Stimulated activated effector memory CD8-positive, alpha-beta T cell treated with anti-CD3 and anti-CD28 coated beads, Interleukin-12 subunit alpha, Interleukin-12 subunit beta, amount 100 ng/mL, for 72 hours (primary cell): ENCODE measurements around the gene MAGEA2.
"Not testable (repeated sequence)": the region's sequence is repeated elsewhere in the genome, so short reads cannot be mapped to it uniquely, and the experiment has no call there.

ENCODE experiments used
- ATAC-seq: fragments of 150-1000 bp; cut with Tn5 transposase; 2 replicates; pipeline ENCODE4 v1.10.0; 2021
- DNase-seq, 2 donors: peaks; one replicate each; pipeline ENCODE4 v3.0.0; 2021 to 2022; ENCODE audit warnings: low spot score in 2 of 2
- H3K27ac Mint-ChIP-seq: one replicate; pipeline ENCODE4 v1.8.0; 2022; ENCODE audit warnings: mild to moderate bottlenecking, mixed read lengths
- H3K36me3 Mint-ChIP-seq: one replicate; pipeline ENCODE4 v1.8.0; 2022; ENCODE audit warnings: mild to moderate bottlenecking, mixed read lengths
- H3K4me1 Mint-ChIP-seq: one replicate; pipeline ENCODE4 v1.8.0; 2022; ENCODE audit warnings: mixed read lengths
- H3K4me3 Mint-ChIP-seq: one replicate; pipeline ENCODE4 v1.8.0; 2022; ENCODE audit warnings: mild to moderate bottlenecking, mixed read lengths
- H3K9me3 Mint-ChIP-seq: one replicate; pipeline ENCODE4 v1.8.0; 2022; ENCODE audit warnings: mixed read lengths

Gene MAGEA2, protein sequence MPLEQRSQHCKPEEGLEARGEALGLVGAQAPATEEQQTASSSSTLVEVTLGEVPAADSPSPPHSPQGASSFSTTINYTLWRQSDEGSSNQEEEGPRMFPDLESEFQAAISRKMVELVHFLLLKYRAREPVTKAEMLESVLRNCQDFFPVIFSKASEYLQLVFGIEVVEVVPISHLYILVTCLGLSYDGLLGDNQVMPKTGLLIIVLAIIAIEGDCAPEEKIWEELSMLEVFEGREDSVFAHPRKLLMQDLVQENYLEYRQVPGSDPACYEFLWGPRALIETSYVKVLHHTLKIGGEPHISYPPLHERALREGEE

DNA sequence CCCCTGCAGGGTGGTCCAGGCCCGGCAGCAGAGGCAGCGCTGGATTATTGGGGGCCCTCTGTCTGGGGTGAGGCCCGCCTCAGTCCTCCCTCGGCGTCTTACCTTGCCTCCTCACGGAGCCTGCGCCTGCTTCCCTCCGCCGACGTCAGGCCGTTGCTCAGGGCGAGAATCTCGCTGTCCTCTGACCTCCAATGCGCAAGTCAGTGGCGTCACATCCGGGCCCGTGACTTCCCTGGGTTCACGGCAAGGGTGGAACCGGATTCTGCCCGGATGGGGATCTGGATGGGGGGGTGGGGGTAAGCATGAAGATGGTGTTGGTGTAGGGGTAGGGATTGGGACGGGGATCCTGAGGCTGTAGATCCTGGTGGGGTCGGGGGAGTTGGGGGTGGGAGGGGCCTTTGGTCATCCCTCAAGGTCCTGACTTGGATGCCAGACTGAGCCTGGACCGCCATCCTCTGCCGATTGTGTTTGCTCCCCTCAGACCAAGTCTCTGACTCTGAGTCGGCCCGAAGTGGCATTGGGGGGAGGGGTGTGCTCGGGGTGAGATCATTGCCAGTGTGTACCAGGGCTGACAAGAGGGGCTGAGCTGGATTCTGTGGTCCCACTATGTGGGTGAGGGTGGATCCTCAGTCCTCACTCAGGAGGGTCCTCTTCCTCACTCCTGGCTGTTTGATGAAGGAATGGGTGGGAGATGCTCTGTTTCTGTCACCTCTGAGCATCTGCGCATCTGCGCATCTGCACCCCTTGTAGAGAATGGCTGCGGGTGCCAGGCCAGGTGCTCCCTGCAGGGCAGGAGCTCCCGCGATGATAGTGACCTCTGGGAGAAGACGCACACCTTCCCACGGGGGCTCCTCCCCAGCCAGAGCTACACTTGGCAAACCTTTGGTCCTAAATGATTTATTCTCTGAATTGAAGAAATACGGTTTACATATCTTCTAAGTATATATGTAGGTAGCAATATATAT lies at the start of gene MAGEA2:
MAGEA2 (minus strand) TSS at position 157 of the 965 bp plus-strand sequence. CDS start 2,479 bp downstream, outside the sequence.
- H3K9me3 Mint-ChIP-seq, H3K27ac Mint-ChIP-seq, ATAC-seq, H3K4me3 Mint-ChIP-seq, H3K36me3 Mint-ChIP-seq, DNase-seq, H3K4me1 Mint-ChIP-seq: not testable (repeated sequence)

DNA sequence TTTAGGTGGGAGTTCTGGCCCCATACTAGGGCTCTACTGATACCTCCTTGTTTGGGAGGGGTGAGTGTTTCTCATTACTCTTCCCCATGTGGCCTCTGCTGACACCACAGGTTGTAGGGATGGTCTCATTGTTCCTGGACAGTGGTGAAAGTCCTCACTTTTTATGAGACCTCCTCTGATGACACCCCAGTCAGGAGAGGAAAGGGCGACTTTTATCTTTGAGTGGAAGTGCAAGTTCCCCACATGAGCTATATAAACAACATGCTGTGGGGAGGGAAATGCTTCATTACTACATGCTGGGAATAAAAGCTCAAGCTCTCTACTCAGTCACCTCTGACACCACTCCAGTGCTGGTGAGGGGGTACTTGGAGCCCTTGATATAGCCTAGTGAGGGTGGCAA lies 45.3 kb upstream of the MAGEA2 start:
- H3K4me1 Mint-ChIP-seq: no peaks in the 10 kb centered on the region

DNA sequence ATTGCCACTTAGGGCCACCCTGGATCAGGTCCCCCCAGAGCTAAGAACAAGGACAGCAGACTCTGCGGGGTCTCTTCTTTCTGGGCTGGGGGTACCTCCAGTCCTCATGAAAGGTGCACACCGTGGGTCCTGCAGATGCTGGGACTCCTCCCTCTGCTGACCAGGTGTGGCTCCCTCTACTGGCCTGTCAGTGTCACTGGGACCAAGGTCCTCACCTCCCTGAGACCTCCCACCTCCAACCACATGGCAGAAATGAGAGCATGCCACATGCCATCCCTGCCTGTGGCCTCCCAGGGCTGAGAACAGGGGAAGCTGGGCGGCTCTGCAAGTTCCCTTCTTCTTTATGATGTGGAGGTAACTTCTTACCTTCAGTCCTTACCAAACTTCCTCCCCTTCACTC lies 33.4 kb upstream of the MAGEA2 start:
- not testable (repeated sequence) for DNase-seq, H3K4me3 Mint-ChIP-seq, H3K9me3 Mint-ChIP-seq, H3K4me1 Mint-ChIP-seq, H3K36me3 Mint-ChIP-seq, H3K27ac Mint-ChIP-seq
- ATAC-seq: peak; percentile 60

More for the DNA sequence above, 45.3 kb upstream of the MAGEA2 start:
- no peak for ATAC-seq
- Mint-ChIP-seq H3K27ac (no peak overlapping the region), H3K9me3 (no peaks in the 10 kb centered on the region), H3K4me3 (no peak overlapping the region), H3K36me3 (no peaks in the 10 kb centered on the region)
- DNase-seq: no peak

DNA sequence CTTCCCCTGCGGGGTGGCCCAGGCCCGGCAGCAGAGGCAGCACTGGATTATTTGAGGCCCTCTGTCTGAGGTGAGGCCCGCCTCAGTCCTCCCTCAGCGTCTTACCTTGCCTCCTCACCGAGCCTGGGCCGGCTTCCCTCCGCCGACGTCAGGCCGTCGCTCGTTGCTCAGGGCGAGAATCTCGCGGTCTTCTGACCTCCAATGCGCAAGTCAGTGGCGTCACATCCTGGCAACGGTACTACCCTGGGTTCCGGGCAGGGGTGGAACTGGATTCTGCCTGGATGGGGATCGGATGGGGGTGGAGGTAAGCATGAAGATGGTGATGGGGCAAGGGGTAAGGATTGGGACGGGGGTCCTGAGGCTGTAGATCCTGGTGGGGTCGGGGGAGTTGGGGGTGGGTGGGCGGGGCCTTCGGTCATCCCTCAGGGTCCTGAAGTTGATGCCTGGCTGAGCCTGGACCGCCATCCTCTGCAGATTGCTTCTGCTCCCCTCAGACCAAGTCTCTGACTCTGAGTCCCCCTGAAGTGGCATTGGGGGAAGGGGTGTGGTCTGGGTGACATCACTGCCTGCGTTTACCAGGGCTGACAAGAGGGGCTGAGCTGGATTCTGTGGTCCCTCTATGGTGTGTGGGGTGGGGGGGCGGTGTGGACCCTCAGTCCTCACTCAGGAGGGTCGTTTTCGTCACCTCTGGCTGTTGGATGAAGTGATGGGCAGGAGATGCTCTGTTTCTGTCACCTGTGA lies 16.1 kb upstream of the MAGEA2 start, which contains the start of gene MAGEA6:
MAGEA6 (minus strand) TSS at position 141 of the 741 bp plus-strand sequence. CDS start 2,039 bp downstream, outside the sequence.
- not testable (repeated sequence) for DNase-seq, H3K4me1 Mint-ChIP-seq, ATAC-seq, H3K27ac Mint-ChIP-seq, H3K4me3 Mint-ChIP-seq, H3K9me3 Mint-ChIP-seq, H3K36me3 Mint-ChIP-seq

DNA sequence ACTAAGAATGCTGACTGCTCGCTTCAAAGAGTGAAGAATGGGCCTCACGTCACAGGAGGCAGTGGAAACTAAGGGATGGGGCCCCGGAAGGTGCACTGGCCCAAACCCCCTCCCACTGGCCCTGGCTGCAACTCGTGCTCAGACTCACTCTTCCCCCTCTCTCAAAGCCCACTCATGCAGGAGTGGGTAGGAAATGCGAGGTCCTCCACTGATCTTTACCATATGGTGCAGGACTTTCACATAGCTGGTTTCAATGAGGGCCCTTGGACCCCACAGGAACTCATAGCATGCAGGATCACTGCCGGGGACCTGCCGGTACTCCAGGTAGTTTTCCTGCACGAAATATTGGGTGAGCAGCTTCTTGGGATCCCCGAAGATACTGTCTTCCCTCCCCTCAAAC lies 12.9 kb upstream of the MAGEA2 start:
- not testable (repeated sequence) for ATAC-seq, H3K27ac Mint-ChIP-seq, DNase-seq, H3K4me1 Mint-ChIP-seq, H3K9me3 Mint-ChIP-seq, H3K36me3 Mint-ChIP-seq, H3K4me3 Mint-ChIP-seq

DNA sequence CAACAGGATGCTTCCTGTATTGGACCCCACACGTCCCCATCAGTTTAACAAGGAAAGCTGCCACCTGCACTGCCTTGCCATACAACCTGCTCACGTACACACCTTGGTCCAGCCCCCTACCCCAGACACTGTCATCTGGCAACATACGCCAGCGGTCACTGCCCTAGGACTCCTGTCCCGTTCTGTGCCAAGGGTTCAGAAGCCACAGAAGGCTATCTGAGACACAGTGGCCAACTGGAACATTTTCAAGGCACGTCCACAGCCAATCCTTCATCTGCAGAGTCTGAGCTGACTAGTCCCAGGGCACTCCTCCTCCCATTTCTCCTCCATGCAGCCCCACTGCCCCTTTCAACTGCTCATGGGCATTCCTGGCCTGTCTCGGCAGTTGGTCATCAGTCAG lies 7.9 kb upstream of the MAGEA2 start:
- not testable (repeated sequence) for H3K4me1 Mint-ChIP-seq, H3K36me3 Mint-ChIP-seq, H3K27ac Mint-ChIP-seq, H3K9me3 Mint-ChIP-seq, H3K4me3 Mint-ChIP-seq, DNase-seq, ATAC-seq

DNA sequence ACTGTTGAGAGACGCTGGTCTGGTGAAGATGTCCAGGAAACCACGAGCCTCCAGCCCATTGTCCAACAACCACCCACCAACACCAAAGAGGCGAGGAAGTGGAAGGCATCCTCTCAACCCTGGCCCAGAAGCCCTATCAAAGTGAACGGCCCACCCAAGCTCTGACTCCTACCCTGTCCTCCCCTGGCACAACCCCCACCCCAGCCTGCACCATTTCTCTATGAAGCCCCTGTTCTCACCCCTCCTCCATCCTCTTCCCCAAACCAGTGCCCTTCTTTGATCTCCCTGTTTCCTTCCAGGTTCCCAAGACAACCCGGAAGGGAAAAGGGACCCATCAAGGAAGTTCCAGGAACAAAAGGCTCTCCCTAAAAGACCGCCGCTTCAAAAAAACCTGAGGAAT lies 5.9 kb upstream of the MAGEA2 start:
- not testable (repeated sequence) for H3K4me3 Mint-ChIP-seq, H3K27ac Mint-ChIP-seq, DNase-seq, H3K9me3 Mint-ChIP-seq, ATAC-seq, H3K36me3 Mint-ChIP-seq, H3K4me1 Mint-ChIP-seq

DNA sequence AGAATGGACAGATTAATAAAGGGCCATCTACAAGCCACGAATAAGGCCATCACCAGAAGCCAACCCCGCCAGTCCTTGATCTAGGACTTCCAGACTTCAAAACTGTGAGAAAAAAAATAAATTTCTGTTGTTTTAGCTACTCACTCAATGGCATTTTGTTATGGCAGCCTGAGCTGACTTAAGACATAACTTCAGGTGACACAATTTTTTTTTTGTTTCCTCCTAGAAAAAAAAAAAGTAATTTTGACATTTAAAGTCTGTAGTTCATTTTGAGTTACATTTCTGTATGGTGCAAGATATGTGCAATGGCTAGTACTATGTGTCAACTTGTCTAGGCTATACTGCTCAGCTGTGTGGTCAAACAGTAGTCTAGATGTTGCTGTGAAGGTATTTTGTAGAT lies 5.3 kb upstream of the MAGEA2 start, which contains the start of gene CSAG3:
CSAG3 (plus strand) TSS at position 301 of the 400 bp plus-strand sequence.
- not testable (repeated sequence) for H3K36me3 Mint-ChIP-seq

DNA sequence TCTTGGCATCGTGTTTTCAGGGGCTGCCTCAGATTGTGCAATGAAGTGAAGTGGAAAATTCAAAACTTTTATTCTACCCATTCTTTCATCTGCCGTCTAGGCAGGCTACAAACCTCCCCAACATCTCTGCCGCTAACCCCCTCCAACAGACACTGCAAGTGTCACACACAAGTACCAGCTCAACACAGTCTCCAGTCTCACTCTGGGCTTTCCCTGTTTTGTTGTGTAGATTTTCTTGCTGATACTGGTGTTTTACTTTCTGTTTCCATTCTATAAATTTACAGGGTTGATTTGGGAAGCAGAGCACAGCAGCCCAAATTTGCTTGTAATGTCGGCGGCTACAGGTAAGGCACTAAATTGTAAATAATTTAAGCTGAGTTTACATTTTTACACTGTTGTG lies 1.2 kb upstream of the MAGEA2 start:
- not testable (repeated sequence) for H3K4me3 Mint-ChIP-seq, ATAC-seq, H3K4me1 Mint-ChIP-seq, H3K27ac Mint-ChIP-seq, H3K9me3 Mint-ChIP-seq, DNase-seq, H3K36me3 Mint-ChIP-seq

More for the DNA sequence above, 5.3 kb upstream of the MAGEA2 start, which contains the start of gene CSAG3:
- DNase-seq, H3K4me3 Mint-ChIP-seq, H3K9me3 Mint-ChIP-seq, ATAC-seq, H3K27ac Mint-ChIP-seq, H3K4me1 Mint-ChIP-seq: not testable (repeated sequence)

DNA sequence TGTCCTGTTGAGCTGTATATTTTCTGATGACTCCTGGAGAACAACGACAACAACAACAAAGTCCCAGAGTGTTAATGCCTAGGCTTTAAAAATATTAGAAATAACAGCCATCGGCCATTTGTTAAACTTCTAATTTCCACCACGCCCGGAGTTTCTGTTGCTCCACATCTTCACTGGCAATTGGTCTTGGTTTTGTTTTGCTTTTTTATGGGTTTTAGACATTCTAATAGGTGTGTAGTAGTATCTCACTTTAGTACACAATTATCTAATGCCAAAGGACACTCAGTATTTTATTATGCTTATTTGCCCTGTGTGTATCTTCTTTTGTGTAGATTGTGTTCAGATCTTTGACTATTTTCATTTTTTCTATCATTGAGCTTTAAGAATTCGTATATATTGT lies 15.1 kb downstream of the MAGEA2 start:
- DNase-seq (no peak), ATAC-seq (no peak)
- H3K27ac Mint-ChIP-seq: no peak overlapping the region
- H3K9me3 Mint-ChIP-seq: no peaks in the 10 kb centered on the region
- no peak overlapping the region for H3K4me3 Mint-ChIP-seq
- H3K36me3 Mint-ChIP-seq: no peaks in the 10 kb centered on the region
- no peaks in the 10 kb centered on the region for H3K4me1 Mint-ChIP-seq

DNA sequence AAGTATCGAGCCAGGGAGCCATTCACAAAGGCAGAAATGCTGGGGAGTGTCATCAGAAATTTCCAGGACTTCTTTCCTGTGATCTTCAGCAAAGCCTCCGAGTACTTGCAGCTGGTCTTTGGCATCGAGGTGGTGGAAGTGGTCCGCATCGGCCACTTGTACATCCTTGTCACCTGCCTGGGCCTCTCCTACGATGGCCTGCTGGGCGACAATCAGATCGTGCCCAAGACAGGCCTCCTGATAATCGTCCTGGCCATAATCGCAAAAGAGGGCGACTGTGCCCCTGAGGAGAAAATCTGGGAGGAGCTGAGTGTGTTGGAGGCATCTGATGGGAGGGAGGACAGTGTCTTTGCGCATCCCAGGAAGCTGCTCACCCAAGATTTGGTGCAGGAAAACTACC lies 17.1 kb downstream of the MAGEA2 start:
- H3K27ac Mint-ChIP-seq, H3K36me3 Mint-ChIP-seq, H3K4me1 Mint-ChIP-seq, DNase-seq, ATAC-seq, H3K4me3 Mint-ChIP-seq, H3K9me3 Mint-ChIP-seq: not testable (repeated sequence)

DNA sequence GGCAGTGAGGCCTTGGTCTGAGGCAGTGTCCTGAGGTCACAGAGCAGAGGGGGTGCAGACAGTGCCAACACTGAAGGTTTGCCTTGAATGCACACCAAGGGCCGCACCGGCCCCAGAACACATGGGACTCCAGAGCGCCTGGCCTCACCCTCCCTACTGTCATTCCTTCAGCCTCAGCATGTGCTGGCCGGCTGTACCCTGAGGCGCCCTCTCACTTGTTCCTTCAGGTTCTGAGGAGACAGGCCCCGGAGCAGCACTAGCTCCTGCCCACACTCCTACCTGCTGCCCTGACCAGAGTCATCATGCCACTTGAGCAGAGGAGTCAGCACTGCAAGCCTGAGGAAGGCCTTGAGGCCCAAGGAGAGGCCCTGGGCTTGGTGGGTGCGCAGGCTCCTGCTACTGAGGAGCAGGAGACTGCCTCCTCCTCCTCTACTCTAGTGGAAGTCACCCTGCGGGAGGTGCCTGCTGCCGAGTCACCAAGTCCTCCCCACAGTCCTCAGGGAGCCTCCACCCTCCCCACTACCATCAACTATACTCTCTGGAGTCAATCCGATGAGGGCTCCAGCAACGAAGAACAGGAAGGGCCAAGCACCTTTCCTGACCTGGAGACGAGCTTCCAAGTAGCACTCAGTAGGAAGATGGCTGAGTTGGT lies 17.7 kb downstream of the MAGEA2 start:
- no peaks in the 10 kb centered on the region for H3K36me3 Mint-ChIP-seq
- H3K27ac Mint-ChIP-seq: no peak overlapping the region

DNA sequence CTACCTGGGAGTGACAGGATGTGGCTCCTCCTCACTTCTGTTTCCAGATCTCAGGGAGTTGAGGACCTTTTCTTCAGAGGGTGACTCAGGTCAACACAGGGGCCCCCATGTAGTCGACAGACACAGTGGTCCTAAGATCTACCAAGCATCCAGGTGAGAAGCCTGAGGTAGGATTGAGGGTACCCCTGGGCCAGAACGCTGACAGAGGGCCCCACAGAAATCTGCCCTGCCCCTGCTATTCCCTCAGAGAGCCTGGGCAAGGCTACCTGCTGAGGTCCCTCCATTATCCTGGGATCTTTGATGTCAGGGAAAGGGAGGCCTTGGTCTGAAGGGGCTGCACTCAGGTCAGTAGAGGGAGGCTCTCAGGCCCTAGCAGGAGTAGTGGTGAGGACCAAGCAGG lies 18.5 kb downstream of the MAGEA2 start:
- Mint-ChIP-seq H3K4me1 (no peaks in the 10 kb centered on the region), H3K9me3 (no peaks in the 10 kb centered on the region), H3K36me3 (no peaks in the 10 kb centered on the region), H3K4me3 (no peak overlapping the region), H3K27ac (no peak overlapping the region)
- ATAC-seq: no peak
- DNase-seq: no peak

More for the DNA sequence above, 17.7 kb downstream of the MAGEA2 start:
- no peaks in the 10 kb centered on the region for H3K4me1 Mint-ChIP-seq
- DNase-seq: no peak
- no peak for ATAC-seq
- H3K4me3 Mint-ChIP-seq: no peak overlapping the region
- H3K9me3 Mint-ChIP-seq: no peaks in the 10 kb centered on the region

DNA sequence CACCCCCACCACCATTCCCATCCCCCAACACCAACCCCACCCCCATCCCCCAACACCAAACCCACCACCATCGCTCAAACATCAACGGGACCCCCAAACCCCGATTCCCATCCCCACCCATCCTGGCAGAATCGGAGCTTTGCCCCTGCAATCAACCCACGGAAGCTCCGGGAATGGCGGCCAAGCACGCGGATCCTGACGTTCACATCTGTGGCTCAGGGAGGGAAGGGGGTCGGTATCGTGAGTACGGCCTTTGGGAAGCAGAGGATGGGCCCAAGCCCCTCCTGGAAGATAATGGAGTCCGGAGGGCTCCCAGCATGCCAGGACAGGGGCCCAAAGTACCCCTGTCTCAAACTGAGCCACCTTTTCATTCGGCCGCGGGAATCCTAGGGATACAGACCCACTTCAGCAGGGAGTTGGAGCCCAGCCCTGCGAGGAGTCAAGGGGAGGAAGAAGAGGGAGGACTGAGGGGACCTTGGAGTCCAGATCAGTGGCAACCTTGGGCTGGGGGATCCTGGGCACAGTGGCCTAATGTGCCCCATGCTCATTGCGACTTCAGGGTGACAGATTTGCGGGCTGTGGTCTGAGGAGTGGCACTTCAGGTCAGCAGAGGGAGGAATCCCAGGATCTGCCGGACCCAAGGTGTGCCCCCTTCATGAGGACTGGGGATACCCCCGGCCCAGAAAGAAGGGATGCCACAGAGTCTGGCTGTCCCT lies 19.3 kb downstream of the MAGEA2 start:
- not testable (repeated sequence) for H3K36me3 Mint-ChIP-seq, H3K4me1 Mint-ChIP-seq, H3K27ac Mint-ChIP-seq, ATAC-seq, H3K4me3 Mint-ChIP-seq, H3K9me3 Mint-ChIP-seq, DNase-seq
